ENCODE measurements around the gene RPL23. TPM values are rescaled to one million over a fixed set of nuclear protein-coding genes. Genes with fewer than 3 reads are reported as not detected.

RPL23 gene
- total RNA-seq, 3 donors from 2014 or later: 2,350 to 2,556 (median 2,362) TPM

GRCh38 chr17:38874505-38875400 is 21.2 kb upstream of the RPL23 start:
- no peak for DNase-seq
- H3K36me3 Mint-ChIP-seq (ENCODE audit: insufficient read depth): peaks cover 2% of the 10 kb centered on the region
- H3K4me3 Mint-ChIP-seq: no peak overlapping the region
- H3K4me1 Mint-ChIP-seq (ENCODE audit: low read depth): peaks cover 78% of the 10 kb centered on the region
- no peak for ATAC-seq
- no peaks in the 10 kb centered on the region for H3K27me3 Mint-ChIP-seq (ENCODE audit: low read depth)
- no peaks in the 10 kb centered on the region for H3K9me3 Mint-ChIP-seq

GRCh38 chr17:38873640-38874380 is 20.3 kb upstream of the RPL23 start:
- Mint-ChIP-seq H3K36me3 (ENCODE audit: insufficient read depth) (peaks cover 2% of the 10 kb centered on the region), H3K4me3 (no peak overlapping the region), H3K4me1 (ENCODE audit: low read depth) (peaks cover 77% of the 10 kb centered on the region), H3K9me3 (no peaks in the 10 kb centered on the region), H3K27me3 (ENCODE audit: low read depth) (no peaks in the 10 kb centered on the region)
- no peak for DNase-seq
- ATAC-seq: no peak

GRCh38 chr17:38872671-38873385 is 19.3 kb upstream of the RPL23 start:
- Mint-ChIP-seq H3K9me3 (no peaks in the 10 kb centered on the region), H3K4me1 (ENCODE audit: low read depth) (peaks cover 78% of the 10 kb centered on the region), H3K27me3 (ENCODE audit: low read depth) (no peaks in the 10 kb centered on the region), H3K4me3 (peak overlapping the region; percentile 94), H3K36me3 (ENCODE audit: insufficient read depth) (no peaks in the 10 kb centered on the region)
- DNase-seq: no peak
- ATAC-seq: no peak

DNA sequence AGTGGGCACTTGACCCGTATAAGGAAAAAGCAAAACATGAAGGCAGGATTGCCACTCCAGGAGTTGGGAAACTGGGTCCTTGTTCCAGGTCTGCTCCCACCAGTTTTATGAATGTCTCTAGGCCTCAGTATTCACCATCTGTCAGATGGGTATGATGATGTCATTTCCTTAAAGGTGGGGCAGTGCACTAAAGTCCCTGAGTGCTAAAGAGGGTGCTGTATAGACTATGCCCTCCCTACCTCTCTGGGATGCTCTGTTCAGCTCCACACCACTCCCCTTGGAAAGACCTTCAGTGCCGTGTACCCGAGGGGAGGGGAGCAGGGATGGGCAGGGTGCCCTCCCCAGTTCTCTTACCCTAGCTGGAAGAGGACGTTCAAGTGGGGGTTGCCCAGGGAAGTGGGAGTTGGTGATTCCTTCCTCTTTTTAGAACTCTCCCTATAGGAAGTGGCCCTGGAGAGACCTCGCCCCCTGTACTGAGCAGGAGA is 18.5 kb upstream of the RPL23 start:
- Mint-ChIP-seq H3K36me3 (ENCODE audit: insufficient read depth) (no peaks in the 10 kb centered on the region), H3K9me3 (no peaks in the 10 kb centered on the region), H3K4me1 (ENCODE audit: low read depth) (peaks cover 75% of the 10 kb centered on the region), H3K27me3 (ENCODE audit: low read depth) (no peaks in the 10 kb centered on the region), H3K4me3 (peak overlapping the region; percentile 94)
- no peak for DNase-seq
- ATAC-seq: no peak

DNA sequence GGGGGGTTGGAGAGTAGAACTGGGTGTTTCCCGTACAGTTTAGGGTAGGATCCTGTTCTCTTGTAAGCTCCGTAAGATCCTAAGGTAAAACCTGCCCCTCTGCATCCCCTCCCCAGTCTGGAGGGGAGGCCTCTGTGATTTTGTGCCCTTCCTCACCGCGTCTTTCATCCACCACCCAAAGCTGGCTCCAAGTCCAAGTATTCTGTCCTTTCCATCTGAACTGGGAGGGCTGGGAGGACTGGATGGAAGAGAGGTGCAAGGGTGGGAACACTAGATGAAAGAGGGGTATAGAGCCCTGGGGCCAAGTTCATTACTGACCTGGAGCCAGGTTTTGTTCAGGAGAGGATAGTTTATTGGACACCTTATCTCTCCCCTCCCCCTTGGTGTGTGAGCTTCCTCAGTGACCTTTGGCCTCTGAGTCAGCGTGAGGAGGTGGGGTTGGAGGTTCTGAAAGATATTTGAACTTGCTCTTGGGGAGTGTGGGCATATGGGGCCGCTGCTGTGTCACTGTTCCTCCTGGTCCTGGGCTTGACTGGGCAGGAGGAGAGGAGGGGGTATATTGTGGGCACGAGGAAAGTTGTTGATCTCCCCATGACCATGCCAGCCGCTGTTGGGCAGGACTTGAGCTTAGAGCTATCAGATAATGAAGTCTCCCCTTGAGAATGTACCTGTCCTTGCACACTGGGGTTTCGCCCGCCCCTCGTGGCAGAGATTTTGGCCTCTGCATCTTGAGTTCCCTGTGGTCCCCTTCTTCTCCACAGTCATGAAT is 17.9 kb upstream of the RPL23 start:
- peaks cover 69% of the 10 kb centered on the region for H3K4me1 Mint-ChIP-seq (ENCODE audit: low read depth)
- ATAC-seq (peak; percentile 24 to 33), DNase-seq (peak; percentile 71)
- no peaks in the 10 kb centered on the region for H3K9me3 Mint-ChIP-seq
- H3K27me3 Mint-ChIP-seq (ENCODE audit: low read depth): no peaks in the 10 kb centered on the region
- H3K4me3 Mint-ChIP-seq: peak overlapping the region; percentile 94
- H3K36me3 Mint-ChIP-seq (ENCODE audit: insufficient read depth): no peaks in the 10 kb centered on the region

GRCh38 chr17:38870259-38871165 is 17.0 kb upstream of the RPL23 start:
- DNase-seq (peak; percentile 59), ATAC-seq (peak; percentile 39 to 44)
- peaks cover 62% of the 10 kb centered on the region for H3K4me1 Mint-ChIP-seq (ENCODE audit: low read depth)
- H3K4me3 Mint-ChIP-seq: peak overlapping the region; percentile 94
- no peaks in the 10 kb centered on the region for H3K36me3 Mint-ChIP-seq (ENCODE audit: insufficient read depth)
- H3K27me3 Mint-ChIP-seq (ENCODE audit: low read depth): no peaks in the 10 kb centered on the region
- no peaks in the 10 kb centered on the region for H3K9me3 Mint-ChIP-seq

GRCh38 chr17:38869526-38870258 is 16.2 kb upstream of the RPL23 start, which contains the start of gene LASP1:
TSS of gene LASP1 (plus strand) at chr17:38870058. CDS start at chr17:38870190, 132 bp downstream.
- DNase-seq (peak; percentile 81), ATAC-seq (peak; percentile 69 to 72)
- Mint-ChIP-seq H3K9me3 (no peaks in the 10 kb centered on the region), H3K36me3 (ENCODE audit: insufficient read depth) (no peaks in the 10 kb centered on the region), H3K4me1 (ENCODE audit: low read depth) (peaks cover 54% of the 10 kb centered on the region), H3K4me3 (peak within 1 kb of the TSS; percentile 94), H3K27me3 (ENCODE audit: low read depth) (no peaks in the 10 kb centered on the region)

DNA sequence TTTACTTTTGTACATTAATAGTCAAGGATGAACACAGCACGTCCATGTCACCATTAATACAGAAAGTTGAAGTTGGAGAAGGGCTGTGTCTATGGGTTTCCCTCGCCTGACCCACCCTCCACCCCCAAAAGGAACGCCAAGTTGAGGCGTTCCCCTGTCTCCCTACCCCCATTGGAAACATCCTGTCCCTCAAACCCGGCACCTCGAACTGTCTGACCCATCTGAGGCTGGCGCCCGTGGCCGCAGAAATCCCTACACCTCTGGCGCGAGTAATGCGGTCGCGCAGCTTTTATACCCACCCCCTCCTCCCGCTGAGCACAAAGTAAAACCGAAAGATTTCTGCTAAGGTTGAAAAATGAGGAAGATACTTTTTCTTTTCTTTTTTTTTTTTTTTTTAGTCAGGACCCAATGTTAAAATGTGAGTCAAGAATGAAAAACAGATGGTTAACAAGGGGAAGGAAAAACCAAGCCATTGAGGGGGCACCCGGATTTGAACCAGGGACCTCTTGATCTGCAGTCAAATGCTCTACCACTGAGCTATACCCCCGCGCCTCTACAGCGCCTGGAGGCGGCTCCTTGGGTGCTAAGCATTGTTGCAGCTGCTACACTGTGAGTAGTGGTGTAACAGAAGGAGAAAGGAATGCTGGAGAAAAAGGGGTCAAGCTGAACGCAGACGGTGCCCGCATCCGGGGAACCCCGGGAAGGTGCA is 15.4 kb upstream of the RPL23 start:
- H3K36me3 Mint-ChIP-seq (ENCODE audit: insufficient read depth): no peaks in the 10 kb centered on the region

DNA sequence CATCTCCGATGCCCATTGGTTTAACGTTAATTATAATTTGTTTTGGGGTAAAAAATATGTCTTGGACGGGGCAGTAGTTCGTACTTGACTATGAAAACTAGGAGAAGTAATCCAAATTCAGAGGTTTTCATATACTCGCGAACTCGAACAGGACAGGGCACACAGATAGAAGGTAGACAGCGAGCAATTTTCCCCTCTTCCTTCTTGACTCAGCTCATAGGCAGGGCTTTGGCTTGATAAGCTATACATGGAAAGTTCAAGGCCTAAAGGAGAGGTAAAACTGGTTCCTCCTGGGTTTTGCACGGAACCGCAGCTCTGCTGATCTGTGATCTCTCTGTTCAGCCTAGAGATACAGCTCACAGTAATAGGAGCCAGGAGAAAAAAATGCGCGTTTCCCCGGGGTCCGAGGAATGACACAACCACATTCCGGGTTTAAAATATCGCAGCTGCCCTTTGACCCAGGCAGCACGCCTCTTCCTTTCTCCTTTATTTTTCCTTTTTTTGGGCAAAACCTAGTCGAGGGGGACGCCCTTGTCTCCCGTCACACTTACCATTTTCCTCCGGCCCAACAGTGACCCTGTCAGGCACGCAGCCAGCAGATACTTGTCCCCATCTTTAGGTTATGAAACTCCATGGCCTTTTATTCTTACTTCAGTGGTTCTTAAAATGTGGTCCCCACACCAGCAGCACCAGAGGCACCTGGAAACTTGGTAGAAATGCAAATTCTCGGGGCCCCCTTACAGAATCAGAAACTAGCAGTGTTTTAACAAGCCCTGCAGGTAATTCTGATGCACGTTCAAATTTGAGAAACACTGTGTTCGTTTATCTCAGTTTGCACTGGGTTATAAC is 14.7 kb upstream of the RPL23 start:
- Mint-ChIP-seq H3K36me3 (ENCODE audit: insufficient read depth) (no peaks in the 10 kb centered on the region), H3K4me3 (peak overlapping the region; percentile 90), H3K27me3 (ENCODE audit: low read depth) (no peaks in the 10 kb centered on the region), H3K4me1 (ENCODE audit: low read depth) (peaks cover 41% of the 10 kb centered on the region), H3K9me3 (no peaks in the 10 kb centered on the region)
- ATAC-seq (no peak), DNase-seq (no peak)

More for the DNA sequence above, 15.4 kb upstream of the RPL23 start:
- Mint-ChIP-seq H3K4me3 (peak overlapping the region; percentile 90), H3K9me3 (no peaks in the 10 kb centered on the region), H3K27me3 (ENCODE audit: low read depth) (no peaks in the 10 kb centered on the region), H3K4me1 (ENCODE audit: low read depth) (peaks cover 46% of the 10 kb centered on the region)
- peak; percentile 62 to 66 for ATAC-seq
- DNase-seq: peak; percentile 86

DNA sequence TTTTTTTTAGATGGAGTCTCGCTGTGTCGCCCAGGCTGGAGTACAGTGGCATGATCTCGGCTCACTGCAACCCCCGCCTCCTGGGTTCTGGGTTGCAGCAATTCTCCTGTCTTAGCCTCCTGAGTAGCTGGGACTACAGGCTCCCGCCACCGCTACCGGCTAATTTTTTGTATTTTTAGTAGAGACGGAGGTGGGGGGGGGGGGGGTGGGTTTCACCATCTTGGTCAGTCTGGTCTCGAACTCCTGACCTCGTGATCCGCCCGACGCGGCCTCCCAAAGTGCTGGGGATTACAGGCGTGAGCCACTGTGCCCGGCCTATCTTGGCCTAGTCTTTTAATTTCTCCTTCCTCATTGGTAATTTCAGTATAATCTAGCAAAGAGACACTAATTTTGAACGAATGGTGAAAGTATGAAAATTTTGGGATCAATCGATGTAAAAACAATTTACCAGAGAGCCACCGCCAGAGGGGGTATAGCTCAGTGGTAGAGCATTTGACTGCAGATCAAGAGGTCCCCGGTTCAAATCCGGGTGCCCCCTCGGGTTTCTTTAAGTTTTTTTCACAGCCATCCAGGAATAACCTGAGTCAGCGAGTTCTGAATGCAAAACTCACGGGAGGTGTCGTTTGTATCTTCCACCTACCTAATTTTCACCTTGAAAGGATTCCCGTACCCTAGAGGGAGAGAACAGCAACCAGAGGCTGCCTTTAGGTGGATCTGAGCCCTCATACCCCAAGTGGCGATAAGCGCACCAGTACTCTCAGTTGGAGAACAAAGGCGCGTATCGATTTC is 13.9 kb upstream of the RPL23 start:
- no peaks in the 10 kb centered on the region for H3K36me3 Mint-ChIP-seq (ENCODE audit: insufficient read depth)
- H3K4me3 Mint-ChIP-seq: peak overlapping the region; percentile 90
- peak; percentile 68 for DNase-seq
- peaks cover 32% of the 10 kb centered on the region for H3K4me1 Mint-ChIP-seq (ENCODE audit: low read depth)
- no peaks in the 10 kb centered on the region for H3K27me3 Mint-ChIP-seq (ENCODE audit: low read depth)
- ATAC-seq: no peak
- H3K9me3 Mint-ChIP-seq: no peaks in the 10 kb centered on the region

Data from activated T-cell treated with anti-CD3 and anti-CD28 coated beads, Interleukin-2, amount 50 U/mL, for 4 hours (primary cell).